Activated T-cell treated with anti-CD3 and anti-CD28 coated beads, Interleukin-2, amount 50 U/mL, for 24 hours (primary cell): ENCODE data around the gene PRAMEF25.
"Not testable (repeated sequence)": the region's sequence is repeated elsewhere in the genome, so short reads cannot be mapped to it uniquely, and the experiment has no call there.

ENCODE experiments used
- DNase-seq: peaks from one replicate; pipeline ENCODE4 v3.0.0-alpha.2; 2020
- H3K27ac Mint-ChIP-seq: 2 replicates; pipeline ENCODE4 v1.8.0; 2020; ENCODE audit warnings: mild to moderate bottlenecking, mixed read lengths
- H3K27me3 Mint-ChIP-seq: 2 replicates; pipeline ENCODE4 v1.8.0; 2020; ENCODE audit warnings: mixed read lengths
- H3K36me3 Mint-ChIP-seq: 2 replicates; pipeline ENCODE4 v1.8.0; 2020; ENCODE audit warnings: low read depth, mixed read lengths
- H3K4me1 Mint-ChIP-seq: 2 replicates; pipeline ENCODE4 v1.8.0; 2020; ENCODE audit warnings: low read depth, mixed read lengths
- H3K4me3 Mint-ChIP-seq: 2 replicates; pipeline ENCODE4 v1.8.0; 2020; ENCODE audit warnings: mild to moderate bottlenecking, moderate library complexity, mixed read lengths
- H3K9me3 Mint-ChIP-seq: 2 replicates; pipeline ENCODE4 v1.8.0; 2020; ENCODE audit warnings: mixed read lengths

PRAMEF25 gene

DNA sequence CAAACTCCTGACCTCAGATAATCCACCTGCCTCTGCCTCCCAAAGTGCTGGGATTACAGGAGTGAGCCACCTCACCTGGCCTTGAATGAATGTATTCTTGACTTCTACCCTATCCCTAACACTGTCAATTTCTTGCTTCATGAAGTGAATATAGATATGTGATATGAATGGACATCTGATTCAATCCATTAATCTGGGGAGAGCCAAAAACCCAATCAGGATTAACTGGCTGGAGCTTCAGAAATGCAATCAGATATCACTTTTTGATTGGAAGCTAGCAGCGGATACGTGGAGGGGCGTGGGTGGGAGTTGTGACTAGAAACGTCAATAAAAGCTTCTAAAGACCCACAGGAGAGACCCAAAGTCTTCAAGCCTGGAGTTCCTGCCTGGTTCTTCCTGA, at the start of gene PRAMEF25:
Gene PRAMEF25 (plus strand): TSS at position 301 of the 400 bp plus-strand sequence. CDS start 2,920 bp downstream, outside the sequence.
- H3K36me3 Mint-ChIP-seq, H3K27ac Mint-ChIP-seq, H3K9me3 Mint-ChIP-seq, H3K4me1 Mint-ChIP-seq, DNase-seq, H3K4me3 Mint-ChIP-seq, H3K27me3 Mint-ChIP-seq: not testable (repeated sequence)

DNA sequence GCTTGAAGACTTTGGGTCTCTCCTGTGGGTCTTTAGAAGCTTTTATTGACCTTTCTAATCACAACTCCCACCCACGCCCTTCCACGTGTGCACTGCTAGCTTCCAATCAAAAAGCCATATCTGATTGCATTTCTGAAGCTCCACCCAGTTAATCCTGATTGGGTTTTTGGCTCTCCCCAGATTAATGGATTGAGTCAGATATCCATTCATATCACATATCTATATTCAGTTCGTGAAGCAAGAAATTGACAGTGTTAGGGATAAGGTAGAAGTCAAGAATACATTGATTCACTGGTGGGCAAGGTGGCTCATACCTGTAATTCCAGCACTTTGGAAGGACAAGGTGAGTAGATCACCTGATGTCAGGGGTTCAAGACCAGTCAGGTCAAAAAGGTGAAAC, 14.1 kb upstream of the PRAMEF25 start, which contains the start of gene PRAMEF27:
Gene PRAMEF27 (minus strand): TSS at position 101 of the 400 bp plus-strand sequence. CDS start 2,916 bp downstream, outside the sequence.
- H3K27me3 Mint-ChIP-seq, DNase-seq, H3K4me3 Mint-ChIP-seq, H3K36me3 Mint-ChIP-seq, H3K27ac Mint-ChIP-seq, H3K9me3 Mint-ChIP-seq, H3K4me1 Mint-ChIP-seq: not testable (repeated sequence)

DNA sequence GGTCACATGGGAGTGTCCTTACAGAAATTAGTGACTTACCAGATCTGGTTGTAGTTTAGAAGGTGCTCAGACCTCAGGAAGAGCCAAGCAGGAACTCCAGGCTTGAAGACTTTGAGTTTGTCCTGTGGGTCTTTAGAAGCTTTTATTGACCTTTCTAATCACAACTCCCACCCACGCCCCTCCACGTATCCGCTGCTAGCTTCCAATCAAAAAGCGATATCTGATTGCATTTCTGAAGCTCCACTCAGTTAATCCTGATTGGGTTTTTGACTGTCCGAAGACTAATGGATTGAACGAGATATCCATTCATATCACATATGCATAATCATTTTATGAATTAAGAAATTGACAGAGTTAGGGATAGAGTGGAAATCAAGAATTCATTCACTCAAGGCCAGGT, 46.2 kb downstream of the PRAMEF25 start, which contains the start of gene HNRNPCL2:
Gene HNRNPCL2 (minus strand): TSS at position 101 of the 400 bp plus-strand sequence. CDS start 454 bp downstream, outside the sequence.
- not testable (repeated sequence) for H3K36me3 Mint-ChIP-seq, H3K4me3 Mint-ChIP-seq, H3K4me1 Mint-ChIP-seq, H3K9me3 Mint-ChIP-seq, H3K27ac Mint-ChIP-seq, DNase-seq
- H3K27me3 Mint-ChIP-seq, result peaks cover 23% of the 10 kb centered on the region
